ENCODE results near the gene TMEM175. TPM values are rescaled to one million over a fixed set of nuclear protein-coding genes. Genes with fewer than 3 reads are reported as not detected.
"Not testable (repeated sequence)": the region's sequence is repeated elsewhere in the genome, so short reads cannot be mapped to it uniquely, and the experiment has no call there.

TMEM175 gene
- total RNA-seq, 2 experiments from 2014 or later, result 51.3 to 57.7 TPM

GRCh38 chr4:931194-931959, 883 bp upstream of the TMEM175 start:
- peak overlapping the region; percentile 75 for H3K27ac ChIP-seq (ENCODE audit: low read depth in 1 of 2, low read length in 2 of 2)
- POLR2A ChIA-PET, result interaction anchor here (0.6 to 3.3 kb wide), 12 partner anchors 8 to 1078 kb away, joined by 3 to 18 read pairs (median 6); partner anchors contain the start of genes ATP5ME, FGFRL1, IDUA and MYL5

GRCh38 chr4:932713-933070, 432 bp downstream of the TMEM175 start:
- Histone ChIP-seq H3K9me3 (ENCODE audit: control insufficient read depth in 1 of 2, insufficient read depth in 1 of 2, low read length in 2 of 2) (no peaks in the 10 kb centered on the region), H3K27ac (ENCODE audit: low read depth in 1 of 2, low read length in 2 of 2) (peak overlapping the region; percentile 75 to 89), H3K27me3 (ENCODE audit: control insufficient read depth in 1 of 2, insufficient read depth in 2 of 2, low read length in 2 of 2) (no peaks in the 10 kb centered on the region), H3K4me1 (ENCODE audit: insufficient read depth, low read length) (peaks cover 41% of the 10 kb centered on the region), H3K36me3 (ENCODE audit: insufficient read depth, low read length) (peaks cover 5% of the 10 kb centered on the region), H3K4me3 (ENCODE audit: low read length) (peak overlapping the region; percentile 97)
- CTCF ChIA-PET, result interaction anchor here (0.8 to 2.6 kb wide), 3 partner anchors 35 to 190 kb away, joined by 3 to 11 read pairs (median 6); partner anchors contain the start of gene IDUA
- no peak for TF ChIP-seq CTCF (IDR thresholded peaks at IDR 0.05)
- Mint-ChIP-seq H3K9me3 (no peaks in the 10 kb centered on the region), H3K27ac (peak overlapping the region; percentile 98), H3K4me1 (ENCODE audit: low read depth) (peaks cover 42% of the 10 kb centered on the region), H3K36me3 (ENCODE audit: low read depth) (peaks cover 19% of the 10 kb centered on the region), H3K4me3 (peak overlapping the region; percentile 98), H3K27me3 (no peaks in the 10 kb centered on the region)
- no peak for DNase-seq
- intact Hi-C loops (cut with DNase I, micrococcal nuclease), result loop anchor here (1.0 to 10.0 kb wide), 10 partner anchors 41 to 922 kb away; partner anchors contain the start of genes DGKQ (in 2 of the 2), IDUA (in 2 of the 2), ATP5ME (in 1 of the 2) and CPLX1 (in 1 of the 2)
- ATAC-seq (ENCODE audit: poor library complexity), result no peak
- POLR2A ChIA-PET, result interaction anchor here (0.8 to 3.3 kb wide), 12 partner anchors 10 to 1077 kb away, joined by 3 to 18 read pairs (median 6); partner anchors contain the start of genes ATP5ME, FGFRL1, IDUA and MYL5

More at GRCh38 chr4:931194-931959, 883 bp upstream of the TMEM175 start:
- no peak for ATAC-seq (ENCODE audit: poor library complexity)
- peak in 5 of 14 experiments; percentile 7 to 63 (median 28) for DNase-seq
- Mint-ChIP-seq H3K27me3 (no peaks in the 10 kb centered on the region), H3K36me3 (ENCODE audit: low read depth) (peaks cover 20% of the 10 kb centered on the region), H3K27ac (peak overlapping the region; percentile 98), H3K4me3 (peak overlapping the region; percentile 98), H3K9me3 (no peaks in the 10 kb centered on the region), H3K4me1 (ENCODE audit: low read depth) (peaks cover 44% of the 10 kb centered on the region)
- H3K4me1 ChIP-seq (ENCODE audit: insufficient read depth, low read length), result peaks cover 46% of the 10 kb centered on the region
- intact Hi-C loops (cut with DNase I, micrococcal nuclease), result loop anchor here (5.0 to 10.0 kb wide), 8 partner anchors 56 to 923 kb away; partner anchors contain the start of genes IDUA (in 2 of the 2), ATP5ME (in 1 of the 2), CPLX1 (in 1 of the 2) and FAM53A (in 1 of the 2)
- peaks cover 5% of the 10 kb centered on the region for H3K36me3 ChIP-seq (ENCODE audit: insufficient read depth, low read length)
- peak overlapping the region; percentile 97 for H3K4me3 ChIP-seq (ENCODE audit: low read length)
- TF ChIP-seq CTCF (IDR thresholded peaks at IDR 0.05), result no peak
- no peaks in the 10 kb centered on the region for H3K27me3 ChIP-seq (ENCODE audit: control insufficient read depth in 1 of 2, insufficient read depth in 2 of 2, low read length in 2 of 2)
- CTCF ChIA-PET, result interaction anchor here (0.8 to 2.6 kb wide), 4 partner anchors 12 to 189 kb away, joined by 3 to 11 read pairs (median 4); partner anchors contain the start of gene IDUA
- no peaks in the 10 kb centered on the region for H3K9me3 ChIP-seq (ENCODE audit: control insufficient read depth in 1 of 2, insufficient read depth in 1 of 2, low read length in 2 of 2)

GRCh38 chr4:939508-939907, 7.2 kb downstream of the TMEM175 start:
- H3K27ac Mint-ChIP-seq; H3K27ac ChIP-seq (ENCODE audit: low read depth in 1 of 2, low read length in 2 of 2); H3K9me3 ChIP-seq (ENCODE audit: control insufficient read depth in 1 of 2, insufficient read depth in 1 of 2, low read length in 2 of 2); DNase-seq; ATAC-seq (ENCODE audit: poor library complexity); H3K4me3 Mint-ChIP-seq; POLR2A ChIA-PET; H3K4me3 ChIP-seq (ENCODE audit: low read length); H3K4me1 ChIP-seq (ENCODE audit: insufficient read depth, low read length); H3K27me3 Mint-ChIP-seq; CTCF ChIA-PET; H3K9me3 Mint-ChIP-seq; H3K36me3 ChIP-seq (ENCODE audit: insufficient read depth, low read length); H3K27me3 ChIP-seq (ENCODE audit: control insufficient read depth in 1 of 2, insufficient read depth in 2 of 2, low read length in 2 of 2); H3K4me1 Mint-ChIP-seq (ENCODE audit: low read depth); H3K36me3 Mint-ChIP-seq (ENCODE audit: low read depth): not testable (repeated sequence)
- intact Hi-C loops (cut with DNase I, micrococcal nuclease), result loop anchor here in 1 of 2 experiments (10.0 kb wide), 2 partner anchors 435 to 915 kb away; partner anchors contain the start of gene LETM1

All from CD4-positive, alpha-beta T cell (primary cell).